HG03135 (cell line): ENCODE results near the gene HNRNPAB.
"Not testable (repeated sequence)": the region's sequence is repeated elsewhere in the genome, so short reads cannot be mapped to it uniquely, and the experiment has no call there.

Source experiments
- ATAC-seq: cut with Tn5 transposase; IDR thresholded peaks from one replicate; pipeline ENCODE4 v1.9.1; 2021; ENCODE audit warnings: mild to moderate bottlenecking, moderate library complexity; ENCODE audit not compliant: unreplicated experiment

Gene HNRNPAB

DNA sequence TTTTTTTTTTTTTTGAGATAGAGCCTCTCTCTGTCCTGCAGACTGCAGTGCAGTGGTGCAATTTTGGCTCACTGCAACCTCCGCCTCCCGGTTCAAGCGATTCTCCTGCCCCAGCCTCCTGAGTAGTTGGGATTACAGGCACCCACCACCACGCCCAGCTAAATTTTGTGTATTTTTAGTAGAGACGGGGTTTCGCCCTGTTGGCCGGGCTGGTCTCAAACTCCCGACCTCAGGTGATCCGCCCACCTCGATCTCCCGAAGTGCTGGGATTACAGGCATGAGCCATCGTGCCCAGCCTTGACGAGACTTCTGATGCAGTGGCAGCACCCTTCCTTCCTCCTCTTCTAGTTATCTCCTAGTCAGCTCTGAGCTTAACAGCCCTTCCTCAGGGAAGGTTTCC is 24.8 kb downstream of the HNRNPAB start:
- ATAC-seq, result not testable (repeated sequence)

DNA sequence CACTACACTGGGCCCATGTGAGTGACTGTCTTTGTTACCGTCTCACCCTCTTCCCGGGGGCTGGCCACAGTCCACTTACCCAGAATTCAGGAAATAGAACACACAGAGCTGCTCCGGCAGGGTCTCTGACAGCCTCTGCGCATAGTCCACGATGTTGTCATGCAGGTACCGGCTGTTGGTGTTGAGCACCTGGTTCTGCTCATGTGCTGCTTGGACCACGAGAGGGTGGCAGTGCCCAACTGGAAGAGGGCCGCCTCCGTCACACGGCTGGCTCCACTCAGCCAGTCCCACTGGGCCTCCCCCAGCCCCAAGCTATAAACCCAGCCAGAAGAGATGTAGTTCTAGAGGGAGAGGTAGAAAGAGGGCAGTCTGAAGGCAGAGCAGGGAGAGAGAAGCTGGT is 25.5 kb downstream of the HNRNPAB start:
- no peak for ATAC-seq

DNA sequence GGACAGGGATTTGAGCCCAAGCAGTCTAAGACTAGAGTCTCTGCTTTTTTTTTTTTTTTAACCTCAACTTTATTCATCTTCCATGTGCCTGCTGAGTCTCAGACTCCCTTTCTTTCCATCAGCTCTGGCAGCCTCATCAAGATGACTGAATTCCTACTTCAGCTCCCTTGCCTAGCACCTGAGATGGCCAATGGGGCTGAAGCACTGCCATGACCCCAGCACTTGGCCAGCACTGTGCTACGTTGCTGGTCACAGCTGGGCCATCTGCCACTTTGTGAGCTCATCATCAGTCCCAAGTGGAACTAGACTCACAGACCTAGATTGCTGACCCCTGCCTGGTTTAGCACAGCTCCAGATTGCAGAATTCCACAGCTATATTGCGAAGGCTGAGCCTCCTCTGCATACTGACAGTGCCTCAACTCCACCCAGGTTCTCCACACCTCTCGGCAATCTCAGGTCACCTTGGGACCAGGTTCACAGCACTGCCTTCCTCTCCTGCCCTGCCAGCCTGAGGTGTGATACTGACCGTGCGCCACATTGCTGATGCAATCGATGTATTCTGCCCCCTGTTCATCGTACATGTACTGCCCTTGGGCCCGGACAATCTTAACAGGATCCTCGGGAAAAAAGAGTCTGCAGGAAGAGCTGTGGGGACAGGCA is 26.7 kb downstream of the HNRNPAB start:
- ATAC-seq, result no peak

DNA sequence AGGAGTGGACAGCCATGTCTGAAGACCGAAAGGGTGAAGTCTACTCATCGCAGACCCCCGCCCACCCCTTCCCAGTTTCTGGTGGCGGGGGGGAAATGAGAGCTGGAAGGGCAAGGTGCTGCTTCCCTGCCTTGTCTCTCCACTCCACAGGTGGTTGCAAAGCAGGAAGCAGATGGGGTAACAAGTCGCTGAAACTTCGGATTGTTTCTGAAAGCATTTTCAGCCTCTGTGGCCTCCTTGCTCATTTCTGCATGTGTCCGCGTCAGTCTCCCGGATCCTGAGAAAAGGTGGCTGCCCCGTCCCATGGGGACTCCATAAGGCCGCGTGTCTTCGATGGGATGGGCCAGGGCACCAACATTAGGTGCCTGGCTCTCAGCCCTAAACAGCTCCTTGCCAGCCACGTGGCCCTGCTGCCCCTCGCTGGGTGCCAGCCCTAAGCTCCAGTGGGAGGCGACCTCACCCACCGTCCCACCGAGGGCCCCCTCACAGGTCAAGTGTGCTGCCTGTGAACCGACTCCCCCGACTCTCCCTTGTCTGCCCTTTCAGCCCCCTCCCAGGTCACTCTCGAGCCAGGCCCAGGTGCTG is 27.3 kb downstream of the HNRNPAB start:
- ATAC-seq, result peak; percentile 15

- ATAC-seq, result peak; percentile 56
Measured at GRCh38 chr5:178232124-178232919, 28.0 kb downstream of the HNRNPAB start, which contains the start of gene PHYKPL. Gene PHYKPL, minus strand, starts transcription at chr5:178232802. Its CDS starts 252 bp downstream, at chr5:178232550.

- no peak for ATAC-seq
Measured at GRCh38 chr5:178232920-178233429, 28.6 kb downstream of the HNRNPAB start.

DNA sequence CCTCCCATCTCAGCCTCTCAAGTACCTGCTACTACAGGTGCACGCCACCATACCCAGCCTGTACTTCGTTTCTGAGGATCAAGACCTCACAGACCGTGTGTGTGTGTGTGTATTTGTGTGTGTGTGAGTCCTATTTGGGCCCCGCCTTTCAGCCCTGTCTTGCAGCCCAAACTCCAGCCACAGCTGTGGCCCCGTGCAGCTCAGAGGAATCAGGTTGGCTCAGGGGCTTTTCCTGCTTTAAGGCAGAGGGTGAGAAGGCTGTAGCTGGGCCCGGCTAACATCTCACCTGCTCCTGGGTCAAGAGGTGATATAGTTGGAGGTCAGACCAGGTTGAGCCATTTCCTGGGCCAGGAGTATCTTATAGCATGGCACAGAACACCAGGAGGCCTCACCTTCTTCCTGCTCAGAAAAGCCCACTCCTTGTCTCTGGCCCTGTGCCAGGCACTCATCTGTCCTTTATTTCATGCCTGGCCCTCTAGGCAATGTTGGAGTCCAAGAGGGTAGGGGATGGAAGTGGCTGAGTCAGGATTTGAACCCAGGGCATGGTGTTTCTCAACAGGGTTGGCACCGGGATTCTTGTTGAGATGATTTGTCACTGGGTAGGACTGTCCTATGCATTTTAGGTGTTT is 29.9 kb downstream of the HNRNPAB start:
- no peak for ATAC-seq

- ATAC-seq, result no peak
Measured at GRCh38 chr5:178234750-178235587, 30.6 kb downstream of the HNRNPAB start.

- no peak for ATAC-seq
Measured at GRCh38 chr5:178235588-178235974, 31.2 kb downstream of the HNRNPAB start.

- no peak for ATAC-seq
Measured at GRCh38 chr5:178236126-178236525, 31.8 kb downstream of the HNRNPAB start.

DNA sequence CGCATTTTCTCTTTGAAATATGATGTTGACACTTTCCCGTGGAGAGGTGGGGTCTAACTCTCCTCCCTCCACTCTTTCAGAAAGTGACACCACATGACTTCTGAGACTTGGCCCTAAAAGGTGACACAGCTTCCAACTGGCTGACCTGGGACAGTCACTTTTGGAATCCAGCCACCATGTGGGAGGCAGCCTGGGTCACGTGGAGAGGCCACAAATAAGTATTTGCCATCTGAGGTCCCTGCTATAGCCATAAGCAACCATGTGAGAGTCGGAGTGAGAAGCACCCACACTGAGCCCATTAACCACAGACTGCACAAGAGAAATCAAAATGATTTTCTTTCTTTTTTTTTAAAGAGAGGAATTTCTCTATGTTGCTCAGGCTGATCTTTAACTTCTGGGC is 32.3 kb downstream of the HNRNPAB start:
- ATAC-seq, result no peak

DNA sequence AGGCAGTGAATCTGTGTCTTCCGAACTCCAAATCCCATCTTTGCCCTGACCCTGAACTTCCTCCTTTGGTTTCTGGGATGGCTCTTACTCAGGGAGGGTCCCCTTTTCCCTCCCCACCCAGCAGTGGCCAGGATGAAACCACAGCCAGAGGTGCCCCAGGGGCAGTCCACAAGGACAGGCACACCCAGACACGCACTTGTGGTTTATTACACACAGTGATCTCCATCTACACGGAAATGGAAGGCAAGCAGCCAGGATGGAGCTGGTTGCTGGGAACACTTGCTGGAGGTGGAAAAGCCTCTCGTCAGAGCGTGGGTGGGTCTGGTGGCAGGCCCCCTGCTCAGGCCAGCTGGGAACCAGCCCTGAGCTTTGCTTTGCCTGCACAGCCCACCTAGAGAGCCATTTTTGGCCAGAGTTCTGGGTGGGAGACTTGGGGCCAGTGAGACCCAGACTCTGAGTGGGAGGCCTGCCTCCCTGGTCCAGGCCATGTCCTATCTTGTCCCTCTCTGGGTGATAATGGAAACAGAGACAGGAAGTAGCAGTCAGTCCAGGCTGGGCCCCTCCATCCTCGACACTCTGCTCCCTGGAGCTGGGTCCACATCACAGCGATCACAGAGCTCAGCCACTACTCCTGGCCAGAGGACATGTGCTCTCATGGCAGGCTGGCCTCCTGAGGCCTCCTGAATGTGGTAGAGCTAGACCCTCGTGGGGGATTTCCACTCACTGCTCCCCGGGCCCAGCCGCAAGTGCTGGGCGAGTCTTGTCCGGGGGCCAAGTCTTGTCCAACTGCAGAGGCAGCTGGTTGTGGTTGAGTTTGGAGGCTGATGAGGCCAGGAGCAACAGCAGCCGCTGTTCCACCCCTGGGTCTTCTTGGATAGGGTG is 33.3 kb downstream of the HNRNPAB start:
- no peak for ATAC-seq

DNA sequence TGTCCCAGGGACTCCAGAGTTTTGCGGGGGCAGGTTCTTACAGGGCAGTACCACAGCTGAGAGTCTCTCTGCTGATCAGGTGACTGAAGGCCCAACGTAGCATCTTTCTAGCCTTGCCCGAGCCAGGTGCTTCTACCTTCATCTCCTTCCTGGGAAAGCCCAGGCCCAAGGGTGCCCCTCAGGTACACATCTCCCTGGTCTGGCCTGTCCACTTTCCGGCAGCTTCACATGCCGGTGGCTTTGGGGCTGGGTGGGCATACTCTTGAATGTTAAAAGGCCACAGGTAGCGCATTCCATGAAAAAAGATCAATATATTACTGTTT is 33.9 kb downstream of the HNRNPAB start:
- ATAC-seq, result no peak

- ATAC-seq, result no peak
Measured at GRCh38 chr5:178238711-178239592, 34.6 kb downstream of the HNRNPAB start.

GRCh38 chr5:178239626-178240301 is 35.4 kb downstream of the HNRNPAB start:
- ATAC-seq, result not testable (repeated sequence)

GRCh38 chr5:178240341-178240741 is 36.0 kb downstream of the HNRNPAB start:
- no peak for ATAC-seq

DNA sequence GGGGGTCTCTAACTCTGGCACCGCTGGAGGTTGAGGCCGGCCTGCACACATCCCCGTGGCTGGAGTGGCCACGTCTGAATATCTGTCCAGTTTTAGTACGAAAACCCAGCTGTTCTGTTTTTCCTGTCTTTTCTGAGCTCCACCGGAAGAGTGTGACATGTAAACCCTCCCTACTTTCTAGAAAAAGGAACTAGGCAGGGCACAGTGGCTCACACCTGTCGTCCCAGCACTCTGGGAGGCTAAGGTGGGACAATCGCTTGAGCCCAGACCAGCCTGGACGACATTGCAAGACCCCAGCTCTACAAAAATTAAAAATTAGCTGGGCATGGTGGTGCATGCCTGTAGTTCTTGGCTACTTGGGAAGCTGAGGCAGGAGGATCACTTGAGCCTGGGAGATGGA is 36.4 kb downstream of the HNRNPAB start:
- no peak for ATAC-seq

DNA sequence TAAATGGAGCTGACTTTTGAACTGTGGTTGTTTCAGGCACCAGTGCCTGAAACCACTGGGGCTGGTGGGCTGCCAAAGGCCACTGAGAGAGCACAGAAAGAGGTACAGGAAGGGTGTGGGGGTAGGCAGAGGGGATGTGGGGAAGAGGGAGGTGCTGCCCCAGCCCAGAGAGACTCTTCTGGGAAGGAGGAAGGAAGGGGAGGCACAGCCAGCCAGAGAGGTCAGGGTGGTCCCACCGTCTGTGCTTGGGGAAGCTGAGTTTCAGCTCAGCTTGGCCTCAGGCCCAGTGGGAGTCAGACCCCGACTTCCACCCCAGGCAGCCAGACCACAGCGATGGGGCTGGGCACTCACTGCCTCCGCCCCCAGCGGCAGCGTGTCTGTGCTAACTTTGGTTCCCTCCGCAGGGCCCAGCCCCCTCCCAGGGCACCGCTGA is 36.9 kb downstream of the HNRNPAB start:
- ATAC-seq, result no peak
